Measurements from ENCODE around the gene CDC42BPB.

CDC42BPB gene

GRCh38 chr14:102926104-102926503 lies 131.2 kb downstream of the CDC42BPB start:
- DNase-seq, result no peak

GRCh38 chr14:102925646-102926045 lies 131.7 kb downstream of the CDC42BPB start:
- DNase-seq, result no peak

DNA sequence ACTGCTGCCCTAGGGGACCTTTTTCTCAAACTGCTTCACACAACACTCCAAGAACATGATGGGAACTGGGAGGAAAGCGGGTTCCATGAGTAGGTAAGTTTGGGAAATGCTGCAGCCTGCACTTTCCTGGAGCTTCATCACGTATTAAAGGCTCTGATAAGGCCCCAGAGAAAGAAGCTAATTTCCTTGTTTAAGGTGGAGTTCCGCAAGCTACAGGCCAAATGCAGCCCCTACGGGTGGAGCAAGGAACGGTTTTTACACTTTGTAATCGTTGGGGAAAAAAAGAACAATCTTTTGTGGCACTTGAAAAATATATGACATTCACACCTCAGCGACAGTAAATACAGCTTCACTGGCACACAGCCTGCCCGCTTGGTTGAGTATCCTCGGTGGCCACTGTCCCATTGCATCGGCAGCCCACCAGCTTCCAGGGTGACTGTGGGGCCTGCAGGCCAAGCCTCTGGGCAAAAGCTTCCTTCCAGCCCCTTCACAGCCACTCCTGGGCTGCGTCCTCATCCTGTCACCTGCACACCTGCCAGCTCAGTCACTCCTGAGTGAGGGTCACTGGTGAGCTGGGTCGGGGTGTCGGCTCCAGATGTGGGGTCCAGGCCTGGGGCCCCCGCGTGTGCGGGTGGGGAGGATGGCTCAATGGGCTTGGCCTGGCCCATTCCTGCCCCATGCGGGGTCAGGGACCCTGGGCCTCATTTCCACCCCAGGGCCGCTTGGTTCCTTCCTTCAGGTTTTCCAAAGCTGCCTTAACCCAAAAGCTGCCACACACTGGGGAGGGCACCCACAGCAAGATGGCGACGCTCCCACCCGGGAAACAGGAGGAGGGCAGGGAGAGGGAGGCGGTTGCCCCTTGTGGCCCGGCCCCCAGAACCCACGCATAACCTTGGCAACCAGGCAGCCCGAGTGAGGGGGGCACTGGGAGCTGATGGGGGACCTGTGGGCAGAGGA lies 132.4 kb downstream of the CDC42BPB start:
- DNase-seq, result no peak

- no peak for DNase-seq
Measured at GRCh38 chr14:102923925-102924486, 133.3 kb downstream of the CDC42BPB start.

GRCh38 chr14:102923201-102923924 lies 134.0 kb downstream of the CDC42BPB start:
- DNase-seq, result no peak

DNA sequence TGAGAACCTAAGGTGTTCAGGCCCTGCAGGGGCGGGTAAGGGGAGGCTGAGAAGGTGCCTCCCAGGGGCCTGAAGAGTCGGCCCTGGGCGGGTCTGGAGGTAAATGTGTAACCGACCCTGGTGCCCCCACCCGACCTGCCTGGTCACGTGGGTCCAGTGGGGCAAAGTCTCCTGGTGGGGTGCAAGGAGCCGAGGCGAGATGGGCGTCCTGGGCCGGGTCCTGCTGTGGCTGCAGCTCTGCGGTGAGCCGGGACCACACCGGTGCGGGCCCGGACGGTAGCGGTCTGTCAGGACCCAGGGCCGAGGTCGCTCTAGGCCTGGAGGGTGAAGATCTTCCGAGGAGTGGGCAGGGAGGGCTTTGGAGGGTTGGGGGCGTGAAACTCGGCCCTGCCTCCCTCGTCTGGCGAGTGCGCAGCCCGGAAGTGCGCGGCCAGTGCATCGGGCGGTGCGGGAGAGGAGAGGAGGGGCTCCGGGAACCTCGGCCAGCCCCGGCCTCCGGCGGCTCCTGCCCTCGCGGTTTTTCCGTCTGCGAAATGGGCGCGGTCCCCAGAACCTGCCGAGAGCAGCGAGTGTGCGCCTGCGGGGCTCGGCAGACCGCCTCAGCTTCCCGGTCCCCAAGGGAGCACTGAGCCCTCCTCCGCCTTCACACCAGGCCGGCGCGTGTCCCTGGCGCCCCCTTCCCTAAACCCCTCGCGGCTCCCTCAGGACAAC lies 134.7 kb downstream of the CDC42BPB start, which contains the start of gene AMN:
Gene AMN, plus strand, starts transcription at position 174 of the 711 bp plus-strand sequence. Its CDS starts 26 bp downstream, at position 200.
- DNase-seq, result no peak

DNA sequence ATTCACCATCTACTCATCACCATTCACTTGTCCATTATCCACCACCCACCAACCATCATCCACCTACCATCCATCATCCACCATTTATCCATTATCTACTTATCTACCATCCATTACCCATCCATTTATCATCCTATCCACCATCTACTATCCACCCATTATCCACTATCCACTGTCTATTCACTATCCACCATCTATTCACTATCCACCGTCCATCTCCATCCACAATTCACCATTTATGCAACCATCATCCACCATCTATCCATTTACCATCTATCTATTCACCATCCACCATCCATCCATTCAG lies 136.4 kb downstream of the CDC42BPB start:
- no peak for DNase-seq

- DNase-seq, result no peak
Measured at GRCh38 chr14:102920273-102920997, 136.9 kb downstream of the CDC42BPB start.

DNA sequence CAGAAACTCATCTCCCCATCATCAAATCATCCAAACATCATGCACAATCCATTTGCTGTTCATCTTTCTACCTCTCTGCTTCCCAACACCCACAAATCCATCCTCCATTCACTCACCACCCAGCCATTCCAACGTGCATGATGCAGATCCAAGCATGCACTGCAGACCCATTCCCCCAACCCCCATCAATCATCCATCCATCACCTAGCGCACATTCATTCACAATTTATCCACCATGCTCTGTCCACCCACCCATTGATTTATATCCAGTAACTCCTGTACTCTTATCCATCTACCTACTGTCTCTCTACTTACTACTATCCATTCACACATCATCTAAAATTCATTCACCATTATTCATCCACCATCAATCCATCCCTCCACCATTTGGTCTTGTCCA lies 138.9 kb downstream of the CDC42BPB start:
- DNase-seq, result no peak

DNA sequence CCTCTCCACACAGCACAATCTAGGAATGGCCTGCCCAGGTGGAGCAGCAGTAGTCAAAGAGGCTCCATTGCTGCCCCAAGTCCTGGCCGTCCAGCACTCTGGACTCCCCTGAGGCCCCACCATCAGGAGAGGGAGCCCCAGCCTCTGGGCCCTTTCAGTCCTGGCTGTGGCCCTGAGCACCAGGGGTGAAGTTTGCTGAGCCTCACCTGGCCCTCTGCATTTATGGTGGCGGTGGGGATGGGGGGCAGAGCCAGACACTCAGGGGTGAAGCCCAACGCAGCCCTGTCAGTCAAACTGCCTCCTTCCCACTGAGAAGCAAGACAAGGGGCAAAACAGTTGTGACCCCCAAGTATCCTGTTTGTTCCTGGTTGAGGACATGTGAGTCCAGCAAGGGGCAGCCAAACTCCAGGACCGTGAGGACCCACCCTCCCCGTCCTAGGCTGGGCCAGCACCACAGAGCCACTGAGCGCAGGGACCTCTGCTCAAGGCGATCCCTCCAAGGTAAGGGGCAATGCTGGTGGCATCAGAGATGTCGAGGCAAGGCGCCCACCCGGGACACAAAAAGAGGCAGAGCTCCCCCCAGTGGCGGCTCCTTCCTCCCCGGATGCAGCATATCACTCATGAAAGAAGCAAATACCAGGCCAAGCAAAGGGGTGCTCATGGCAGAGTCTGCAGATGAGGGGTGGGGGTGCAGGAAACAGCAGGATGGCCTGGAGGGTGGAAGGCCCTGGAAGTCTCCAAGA lies 139.7 kb downstream of the CDC42BPB start:
- peak; percentile 39 for DNase-seq

GRCh38 chr14:102917056-102917385 lies 140.3 kb downstream of the CDC42BPB start:
- DNase-seq, result no peak

DNA sequence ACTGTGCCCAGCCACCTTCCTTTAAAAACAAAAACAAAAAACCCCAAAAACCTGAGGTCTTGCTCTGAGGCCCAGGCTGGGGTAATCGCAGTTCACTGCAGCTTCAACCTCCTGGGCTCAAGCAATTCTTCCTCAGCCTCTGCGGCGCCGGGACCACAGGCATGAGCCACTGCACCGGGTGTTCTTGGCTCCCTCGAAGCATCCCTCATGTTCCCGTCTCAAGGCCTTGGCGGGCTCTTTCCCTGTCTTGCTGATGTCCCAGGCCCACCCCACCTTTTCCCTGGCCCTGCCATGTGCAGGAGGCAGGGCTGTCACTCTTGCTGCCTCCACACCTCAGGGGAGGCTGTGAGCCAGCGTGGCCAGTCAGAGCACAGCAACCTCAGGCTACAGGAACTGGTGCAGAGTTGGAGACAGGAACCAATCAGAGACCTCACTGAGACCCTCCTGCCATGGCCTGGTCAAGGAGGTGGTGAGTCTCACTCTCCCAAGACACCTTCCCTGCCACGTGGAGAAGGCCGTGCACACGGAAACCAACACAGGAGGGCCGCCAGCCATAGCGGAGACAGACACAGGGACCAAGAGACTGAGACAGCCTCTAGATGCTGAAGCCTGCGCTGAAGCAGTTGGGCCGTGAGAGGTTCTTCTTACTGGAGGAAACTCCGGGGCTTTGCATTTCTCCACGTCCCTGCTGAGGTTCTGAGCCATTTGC lies 140.8 kb downstream of the CDC42BPB start:
- no peak for DNase-seq

DNA sequence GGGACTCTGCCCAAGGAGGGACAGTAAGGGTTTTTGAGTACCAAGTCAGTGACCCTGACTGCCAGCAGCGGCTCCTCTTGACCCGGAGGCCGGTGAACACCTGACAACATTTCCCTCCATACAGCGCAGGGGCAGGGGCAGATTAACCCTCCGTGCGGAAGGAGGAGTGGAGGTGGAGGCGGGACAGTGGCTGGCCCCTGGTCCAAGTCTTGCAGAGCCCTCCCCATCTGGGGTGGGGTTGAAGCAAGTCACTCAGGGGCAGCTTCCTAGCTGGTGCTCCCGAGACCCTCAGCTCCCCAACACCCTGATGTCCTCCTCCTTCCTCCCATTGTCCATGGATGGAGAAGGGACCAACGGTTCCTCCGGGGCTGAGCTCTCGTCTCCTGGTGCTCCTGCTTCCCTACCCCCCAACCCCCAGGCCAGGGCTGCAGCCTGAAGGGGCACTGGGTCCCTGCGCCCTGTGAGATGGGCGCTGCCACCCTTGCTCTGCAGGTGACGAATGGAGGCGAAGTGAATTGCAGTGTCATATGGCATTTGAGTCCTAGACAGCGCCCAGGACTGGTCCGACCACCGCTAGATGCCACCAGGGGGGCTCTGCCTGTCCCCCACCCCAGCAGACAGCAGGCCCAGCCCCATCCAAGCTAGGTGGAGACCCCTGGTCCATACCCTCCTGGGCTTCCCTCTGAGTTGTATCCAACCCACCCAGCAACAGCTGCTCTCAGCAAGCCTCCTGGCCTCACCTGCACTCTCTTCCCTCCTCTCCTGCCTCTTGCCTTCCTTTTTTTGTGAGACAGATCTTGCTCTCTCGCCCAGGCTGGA lies 141.8 kb downstream of the CDC42BPB start:
- no peak for DNase-seq

DNA sequence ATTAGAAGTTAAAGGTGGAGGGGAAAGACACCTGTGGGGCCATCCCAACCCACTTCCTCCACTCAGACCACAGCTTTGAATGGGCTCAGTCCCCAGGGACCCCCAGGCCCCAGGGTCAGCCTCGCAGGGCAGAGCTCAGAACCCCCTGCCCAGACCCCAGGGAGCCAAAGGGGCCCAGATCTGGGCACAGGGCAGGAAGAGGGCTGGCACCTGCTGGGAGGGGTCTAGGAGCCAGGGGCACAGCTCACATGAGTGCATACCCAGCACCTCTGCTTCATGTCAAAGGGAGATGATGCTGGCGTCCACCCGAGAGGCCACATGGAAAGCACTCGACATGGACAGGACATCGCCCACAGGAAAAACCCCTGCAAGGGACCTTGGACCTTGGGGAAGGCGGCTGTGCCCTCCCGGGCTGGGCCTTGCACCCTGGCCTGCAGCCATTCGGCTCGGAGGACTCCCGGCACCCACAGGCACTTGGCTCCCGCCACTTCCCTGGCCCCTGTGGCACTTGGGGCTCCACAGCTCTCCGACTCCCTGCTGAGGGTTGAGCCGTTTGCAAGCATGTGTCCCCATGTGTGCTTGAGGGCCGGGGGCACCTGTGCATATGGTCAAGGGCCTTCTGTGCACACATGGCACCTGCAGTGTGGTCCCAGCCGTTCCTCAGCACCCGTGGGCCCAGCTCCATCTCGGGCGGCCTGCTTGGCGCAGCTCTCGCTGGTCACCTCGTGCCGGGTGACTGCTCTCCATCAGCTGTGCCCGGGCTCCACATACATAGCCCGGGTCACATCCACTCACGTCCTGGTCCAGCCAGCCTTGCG lies 142.7 kb downstream of the CDC42BPB start:
- no peak for DNase-seq

- DNase-seq, result no peak
Measured at GRCh38 chr14:102913341-102914211, 143.8 kb downstream of the CDC42BPB start.

GRCh38 chr14:102911991-102912761 lies 145.2 kb downstream of the CDC42BPB start:
- DNase-seq, result no peak

GRCh38 chr14:102911541-102911951 lies 145.8 kb downstream of the CDC42BPB start:
- no peak for DNase-seq

Data from effector CD4-positive, alpha-beta T cell (primary cell).